NCI-H82 treated with DMSO at 0.1 percent for 48 hours (cell line): ENCODE measurements around the gene PCDHGA1.

Source experiments
- DNase-seq: peaks from one replicate; lab custom pipeline; 2025; ENCODE audit not compliant: unreplicated experiment; lab: John Stamatoyannopoulos, UW

Gene PCDHGA1

DNA sequence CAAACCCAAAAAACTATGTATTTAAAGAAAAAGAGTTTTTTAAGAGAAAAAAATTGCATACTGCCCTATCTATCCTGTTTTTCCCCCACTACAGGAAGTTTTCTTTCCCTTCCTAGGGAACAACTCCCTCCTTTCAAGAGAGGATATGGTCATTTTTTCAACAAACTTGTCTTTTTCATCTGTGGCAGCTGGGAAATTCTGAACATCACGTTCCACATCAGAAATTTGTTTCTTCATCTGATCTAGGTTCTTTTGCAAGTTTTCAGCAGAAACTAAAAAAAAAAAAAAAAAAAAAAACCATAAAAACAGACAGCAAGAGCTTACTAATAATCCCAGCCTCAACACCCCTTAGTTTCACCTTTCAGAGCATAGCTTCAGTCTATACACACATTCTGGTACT lies 197.1 kb downstream of the PCDHGA1 start:
- DNase-seq = no peak

GRCh38 chr5:141528291-141528984 lies 198.1 kb downstream of the PCDHGA1 start:
- no peak for DNase-seq

GRCh38 chr5:141529002-141529401 lies 198.7 kb downstream of the PCDHGA1 start:
- no peak for DNase-seq

DNA sequence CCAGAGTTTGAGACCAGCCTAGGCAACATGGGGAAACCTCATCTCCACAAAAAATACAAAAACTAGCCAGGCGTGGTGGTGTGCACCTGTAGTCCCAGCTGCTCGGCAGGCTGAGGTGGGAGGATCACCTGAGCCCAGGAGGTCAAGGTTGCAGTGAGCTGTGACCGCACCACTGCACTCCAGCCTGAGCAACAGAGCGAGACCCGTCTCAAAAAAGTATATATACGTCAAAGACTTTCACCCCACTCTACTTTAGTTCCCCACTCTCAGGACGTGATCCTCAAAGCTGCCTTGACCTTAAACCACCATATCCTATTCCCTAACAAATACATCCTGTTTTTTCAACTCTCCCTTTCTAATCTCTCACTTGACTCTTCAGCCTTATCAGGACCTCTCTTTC lies 199.6 kb downstream of the PCDHGA1 start:
- no peak for DNase-seq

GRCh38 chr5:141532726-141533125 lies 202.4 kb downstream of the PCDHGA1 start:
- no peak for DNase-seq

DNA sequence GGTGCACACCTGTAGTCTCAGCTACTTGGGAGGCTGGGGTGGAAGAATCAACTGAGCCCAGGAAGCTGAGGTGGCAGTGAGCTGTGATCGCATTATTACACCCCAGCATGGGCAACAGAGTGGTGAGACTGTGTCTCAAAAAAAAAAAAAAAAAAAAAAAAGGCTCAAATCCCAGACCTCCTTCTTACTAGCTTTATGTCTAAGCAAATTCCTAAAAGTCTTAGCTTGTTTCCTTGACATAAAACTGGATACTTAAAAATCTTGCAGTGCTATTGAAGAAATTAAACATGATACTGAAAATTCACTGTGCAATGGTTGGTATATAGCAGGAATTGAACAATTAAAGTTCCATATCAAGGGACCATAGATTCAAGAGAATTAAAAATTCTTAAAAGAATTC lies 203.6 kb downstream of the PCDHGA1 start:
- no peak for DNase-seq

- no peak for DNase-seq
Measured at GRCh38 chr5:141534492-141535213, 204.3 kb downstream of the PCDHGA1 start.

GRCh38 chr5:141543053-141543452 lies 212.7 kb downstream of the PCDHGA1 start:
- no peak for DNase-seq

DNA sequence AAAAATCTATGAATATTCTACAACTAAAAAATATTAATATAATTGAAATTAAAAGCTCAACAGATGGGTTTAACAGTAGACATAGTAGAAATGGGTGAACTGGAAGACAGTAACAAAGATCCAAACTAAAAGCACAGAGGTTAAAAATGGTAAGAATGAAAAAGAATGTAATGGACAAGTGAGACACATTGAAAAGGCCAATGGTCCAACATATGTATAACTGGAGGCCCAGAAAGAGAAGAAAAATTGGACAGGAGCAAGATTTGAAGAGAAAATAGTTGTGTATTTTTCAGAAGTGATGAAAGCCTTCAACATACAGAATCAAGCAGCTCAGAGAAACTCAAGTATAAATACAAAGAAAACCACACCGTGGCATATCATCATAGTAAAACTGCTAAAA lies 217.2 kb downstream of the PCDHGA1 start:
- DNase-seq = no peak

GRCh38 chr5:141547921-141548320 lies 217.6 kb downstream of the PCDHGA1 start:
- DNase-seq = no peak

- DNase-seq = peak; percentile 71
Measured at GRCh38 chr5:141557681-141558136, 227.4 kb downstream of the PCDHGA1 start.

DNA sequence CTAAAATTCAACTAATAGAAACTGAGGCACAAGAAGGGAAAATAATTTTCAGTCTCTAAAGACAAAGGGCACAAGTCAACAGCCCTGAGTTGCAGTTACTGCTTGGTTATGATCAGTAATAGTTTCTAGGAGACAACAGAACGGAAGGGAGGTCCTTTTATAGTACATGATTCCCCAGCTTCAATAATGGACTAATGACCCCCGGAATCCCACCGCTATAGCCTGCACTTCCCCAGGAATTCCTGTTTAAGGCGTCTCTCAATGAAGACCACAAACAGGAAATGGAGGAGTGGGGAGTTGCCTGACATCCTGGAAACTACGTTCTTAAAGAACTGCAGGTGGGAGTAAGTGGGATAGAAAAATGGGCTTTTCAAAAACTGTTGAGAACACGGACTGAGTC lies 227.8 kb downstream of the PCDHGA1 start:
- no peak for DNase-seq

DNA sequence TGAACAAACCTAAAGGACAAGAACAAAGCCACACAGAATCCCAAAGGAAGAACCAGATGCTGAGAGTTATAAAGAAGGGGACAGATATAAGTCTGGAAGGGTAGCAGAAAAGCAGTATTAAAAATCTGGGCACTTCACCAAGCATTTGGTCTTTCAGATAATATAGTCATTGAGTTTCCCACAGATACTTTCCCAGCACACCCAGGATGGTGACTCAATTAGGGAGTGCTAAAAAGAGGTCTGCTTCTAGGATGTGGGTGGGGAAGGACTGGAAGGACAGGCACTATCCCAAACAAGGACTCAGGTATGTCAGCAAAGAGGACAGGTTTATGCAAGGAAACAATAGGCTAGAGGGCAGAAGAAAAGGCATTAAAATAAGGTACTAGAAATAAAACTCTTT lies 229.1 kb downstream of the PCDHGA1 start:
- DNase-seq = no peak

- peak; percentile 30 for DNase-seq
Measured at GRCh38 chr5:141560151-141560550, 229.8 kb downstream of the PCDHGA1 start.

- DNase-seq = peak; percentile 96
Measured at GRCh38 chr5:141560725-141561483, 230.6 kb downstream of the PCDHGA1 start.
